NK-92 (cell line): ENCODE results near the gene TMEM208.

ENCODE experiments used
- DNase-seq: peaks from one replicate; lab custom pipeline; 2025; ENCODE audit not compliant: unreplicated experiment; lab: John Stamatoyannopoulos, UW

Gene TMEM208

DNA sequence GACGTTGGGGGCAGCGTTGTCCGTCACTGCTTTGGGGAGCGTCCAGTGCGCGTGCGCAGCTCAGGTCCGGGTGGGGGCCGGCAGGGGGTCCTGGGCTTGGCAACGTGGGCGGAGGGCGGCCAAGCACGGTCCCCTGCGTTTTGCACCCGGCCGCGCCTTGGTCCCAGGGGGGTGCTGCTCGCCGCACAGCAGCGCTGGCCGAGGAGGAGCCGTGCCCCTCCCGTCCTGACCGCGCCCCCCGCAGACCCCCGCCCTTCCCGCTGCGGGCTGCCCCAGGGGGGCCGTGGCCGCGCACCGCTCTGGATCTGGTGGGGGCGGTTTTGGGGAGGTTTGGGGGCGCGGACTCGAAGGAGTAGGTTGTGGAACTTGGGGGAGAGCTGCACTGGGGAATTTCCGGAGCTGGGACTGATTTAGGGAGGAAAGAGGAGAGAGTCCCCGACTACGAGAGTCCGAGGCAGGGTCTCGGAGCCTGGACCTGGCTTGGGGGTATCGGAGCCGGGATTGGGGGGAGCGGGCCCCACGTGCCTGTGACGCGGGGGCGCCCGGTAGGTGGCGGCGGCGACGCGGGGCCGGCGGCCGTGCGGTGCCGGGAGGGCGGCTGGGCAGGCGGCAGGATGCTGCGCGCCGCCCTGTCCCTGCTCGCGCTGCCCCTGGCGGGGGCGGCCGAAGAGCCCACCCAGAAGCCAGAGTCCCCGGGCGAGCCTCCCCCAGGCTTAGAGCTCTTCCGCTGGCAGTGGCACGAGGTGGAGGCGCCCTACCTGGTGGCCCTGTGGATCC, 21.7 kb downstream of the TMEM208 start, which contains the start of gene SLC9A5:
TSS of gene SLC9A5 (plus strand) at position 579 of the 777 bp plus-strand sequence. CDS start at position 615, 36 bp downstream.
- DNase-seq: no peak

DNA sequence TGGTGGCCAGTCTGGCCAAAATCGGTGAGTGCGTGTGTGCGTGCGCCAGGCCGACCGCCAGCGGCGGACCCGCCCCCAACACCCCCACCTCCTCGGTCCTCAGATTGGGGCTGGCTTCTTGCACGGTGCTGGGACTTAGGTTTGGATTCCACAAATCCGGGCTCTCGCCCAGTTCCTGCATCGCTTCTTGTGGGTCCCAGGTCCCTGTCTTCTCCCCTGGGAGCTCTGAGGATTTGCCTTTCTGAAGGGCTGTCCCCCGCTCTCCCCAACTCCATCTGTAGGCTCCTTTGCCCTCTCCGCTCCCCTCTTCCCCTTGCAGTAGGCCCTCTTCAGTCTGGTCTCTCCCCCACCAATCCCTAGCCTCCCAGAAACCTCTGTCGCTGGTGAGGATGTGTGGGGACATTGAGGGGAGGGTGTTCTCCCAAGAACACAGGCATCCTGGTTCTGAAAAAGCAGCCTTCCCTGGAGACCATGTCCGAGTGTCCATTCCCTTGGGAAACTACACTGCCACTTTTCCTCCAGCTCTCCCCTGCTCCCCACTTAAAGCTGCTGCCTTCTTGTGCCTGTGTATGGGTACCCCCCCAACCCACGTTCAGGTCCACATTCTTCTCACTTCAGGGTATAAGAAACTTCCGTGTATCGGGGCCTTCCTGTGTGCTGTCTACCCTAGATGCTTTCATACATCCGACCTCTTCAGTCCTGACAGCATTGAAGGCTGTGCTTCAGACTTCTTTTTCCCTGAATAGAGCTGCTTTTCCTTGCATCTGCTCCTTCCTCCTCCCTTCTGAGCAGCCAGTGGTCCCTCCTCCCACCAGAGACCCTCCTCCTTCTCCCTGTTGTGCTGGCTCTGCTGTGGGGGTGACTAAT, 22.5 kb downstream of the TMEM208 start:
- DNase-seq: no peak

DNA sequence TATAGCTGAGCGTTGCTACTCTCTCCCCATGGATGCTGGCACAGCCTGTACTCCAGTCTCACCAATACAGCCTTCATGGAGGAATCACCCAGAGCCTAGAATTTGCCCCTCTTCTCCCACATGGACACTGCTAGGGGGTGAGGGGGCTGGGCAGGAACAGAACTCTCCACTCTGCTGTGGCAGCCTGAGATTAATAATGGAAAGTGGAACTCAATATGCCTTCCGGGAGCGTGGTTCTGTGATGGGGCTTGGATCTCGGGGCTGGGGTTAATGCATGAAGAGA, 23.1 kb downstream of the TMEM208 start:
- DNase-seq: no peak

DNA sequence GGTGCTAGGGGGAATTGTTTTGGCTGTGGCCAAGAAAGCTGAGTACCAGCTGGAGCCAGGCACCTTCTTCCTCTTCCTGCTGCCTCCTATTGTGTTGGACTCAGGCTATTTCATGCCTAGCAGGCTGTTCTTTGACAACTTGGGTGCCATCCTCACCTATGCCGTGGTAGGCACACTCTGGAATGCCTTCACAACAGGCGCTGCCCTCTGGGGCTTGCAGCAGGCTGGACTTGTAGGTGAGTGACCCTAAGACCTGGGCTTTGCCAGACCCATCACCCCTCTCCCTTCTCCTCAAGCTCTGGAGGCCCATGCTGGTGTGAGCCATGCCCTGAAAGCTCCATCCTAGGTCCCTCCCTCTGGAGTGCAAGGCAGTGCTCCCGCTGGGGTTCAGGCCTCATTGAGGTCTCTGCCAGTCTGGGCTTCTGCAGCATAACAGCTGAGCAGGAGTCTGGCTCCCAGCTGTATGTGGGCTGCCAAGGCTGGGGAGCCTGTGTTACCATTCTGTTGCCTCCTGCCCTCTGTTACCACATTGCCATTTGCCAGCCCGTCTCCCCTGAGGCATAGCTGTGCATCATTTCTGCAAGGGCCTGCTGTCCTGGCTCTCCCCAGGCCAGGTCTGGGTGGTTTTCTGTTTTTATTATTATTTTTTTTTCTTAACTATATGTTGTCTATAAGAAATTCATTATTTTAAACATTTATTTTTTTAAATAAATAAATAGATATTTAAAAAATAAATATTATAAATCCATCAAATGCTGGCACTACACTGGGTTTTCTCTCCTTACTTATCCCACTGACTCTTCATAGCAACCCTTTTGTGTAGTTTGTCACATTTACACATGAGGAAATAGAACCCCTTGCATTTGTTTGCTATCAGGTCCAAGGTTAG, 25.9 kb downstream of the TMEM208 start:
- no peak for DNase-seq

DNA sequence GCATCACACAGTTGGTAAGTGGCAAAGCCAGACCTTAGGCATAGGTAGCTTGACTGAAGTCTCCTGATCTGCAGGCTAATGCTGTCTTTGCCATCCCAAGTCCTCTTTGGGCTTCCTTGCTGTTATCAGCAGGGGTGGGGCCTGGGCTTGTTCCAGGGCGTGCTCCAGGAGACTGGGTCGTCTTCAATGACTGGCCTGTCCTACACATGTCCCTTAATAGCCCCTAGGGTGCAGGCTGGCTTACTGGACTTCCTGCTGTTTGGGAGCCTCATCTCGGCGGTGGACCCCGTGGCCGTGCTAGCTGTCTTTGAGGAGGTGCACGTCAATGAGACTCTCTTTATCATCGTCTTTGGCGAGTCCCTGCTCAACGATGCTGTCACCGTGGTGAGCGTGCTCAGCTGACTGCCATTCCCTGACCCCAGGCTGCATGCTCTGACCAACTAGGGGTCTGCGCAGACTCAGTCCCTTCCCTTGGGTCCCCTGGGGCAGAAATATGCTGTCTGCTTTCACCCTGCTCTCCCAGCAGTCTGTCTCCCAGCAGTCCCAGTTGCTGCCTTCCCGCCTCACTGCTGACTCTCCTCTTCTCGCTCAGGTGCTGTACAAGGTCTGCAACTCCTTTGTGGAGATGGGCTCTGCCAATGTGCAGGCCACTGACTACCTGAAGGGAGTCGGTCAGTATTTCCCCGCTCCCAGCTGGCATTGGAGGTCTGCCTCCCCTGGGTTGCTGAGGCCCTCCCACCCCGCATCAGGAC, 28.0 kb downstream of the TMEM208 start:
- no peak for DNase-seq

DNA sequence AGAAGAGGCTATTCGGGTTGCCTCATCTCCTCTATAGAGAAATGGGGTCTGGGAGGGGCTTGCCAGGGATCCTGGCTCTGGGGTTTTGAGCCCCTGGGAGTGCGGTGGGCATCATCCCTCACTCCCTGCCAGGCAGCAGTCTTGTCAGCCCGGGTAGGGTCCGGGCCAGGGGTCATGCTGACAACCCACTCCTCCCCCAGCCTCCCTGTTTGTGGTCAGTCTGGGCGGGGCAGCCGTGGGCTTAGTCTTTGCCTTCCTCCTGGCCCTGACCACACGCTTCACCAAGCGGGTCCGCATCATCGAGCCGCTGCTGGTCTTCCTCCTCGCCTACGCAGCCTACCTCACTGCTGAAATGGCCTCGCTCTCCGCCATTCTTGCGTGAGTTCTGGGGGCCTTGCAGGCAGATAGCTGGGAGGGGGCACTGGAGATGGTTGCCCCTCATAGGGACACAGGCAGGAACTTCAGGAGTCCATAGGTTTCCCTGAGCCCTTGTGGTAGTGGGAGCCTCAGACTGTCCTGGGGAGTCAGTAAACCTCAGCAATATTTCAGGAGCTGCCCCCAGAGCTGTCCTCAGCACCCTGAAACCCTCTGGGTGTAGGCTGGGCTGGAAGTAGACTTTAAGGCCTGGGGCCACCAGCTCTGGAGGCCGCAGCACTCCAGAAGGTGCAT, 28.8 kb downstream of the TMEM208 start:
- DNase-seq: no peak

DNA sequence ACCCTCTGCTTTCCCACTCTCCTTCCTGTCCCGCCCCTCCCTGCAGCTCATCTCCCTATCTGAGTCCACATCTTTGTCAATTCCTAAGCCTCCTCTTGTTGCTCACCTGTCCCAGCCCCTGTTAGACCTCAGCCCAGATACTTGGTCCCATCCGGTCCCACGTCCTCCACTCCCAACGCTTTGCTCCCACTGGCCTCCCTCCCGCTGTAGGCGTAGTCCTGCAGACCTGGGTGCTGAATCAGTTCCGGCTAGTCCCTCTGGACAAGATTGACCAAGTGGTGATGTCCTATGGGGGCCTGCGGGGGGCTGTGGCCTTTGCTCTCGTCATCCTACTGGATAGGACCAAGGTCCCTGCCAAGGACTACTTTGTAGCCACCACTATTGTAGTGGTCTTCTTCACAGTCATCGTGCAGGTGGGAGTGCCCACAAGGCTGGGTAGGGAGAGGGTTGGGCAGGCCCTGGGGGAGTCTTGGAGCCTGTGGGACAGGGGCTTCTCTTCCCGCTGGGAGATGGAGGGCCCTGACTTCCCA, 29.8 kb downstream of the TMEM208 start:
- no peak for DNase-seq

DNA sequence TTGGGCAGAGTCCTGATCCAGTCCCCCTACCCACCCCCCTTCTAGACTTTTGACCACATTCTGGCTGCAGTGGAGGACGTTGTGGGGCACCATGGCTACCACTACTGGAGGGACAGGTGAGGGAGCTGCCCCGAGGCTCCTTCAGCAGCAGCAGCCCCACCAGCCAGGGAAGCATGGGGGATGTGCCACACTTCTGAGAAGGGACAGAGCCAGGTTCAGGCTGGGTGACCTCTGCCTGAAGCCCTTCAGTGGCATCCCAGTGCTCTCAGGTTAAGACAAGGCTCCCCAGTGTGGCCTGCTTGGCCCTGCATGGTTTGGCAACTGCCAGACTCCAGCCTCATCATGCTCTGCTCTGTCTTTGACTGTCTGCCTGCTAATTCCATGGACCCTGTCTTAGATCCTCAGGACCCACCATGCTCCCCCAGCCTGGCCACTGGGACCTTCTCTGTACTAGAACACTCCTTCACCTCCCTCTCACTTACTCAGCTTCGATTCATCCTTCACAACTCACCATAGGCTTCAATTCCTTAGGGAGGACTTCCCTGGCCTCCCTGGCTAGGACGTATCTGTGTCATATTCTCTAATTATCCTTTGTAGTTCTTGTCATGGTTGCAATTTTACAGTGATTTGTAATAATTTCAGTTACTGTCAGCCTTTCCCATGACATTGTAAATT, 30.7 kb downstream of the TMEM208 start:
- DNase-seq: no peak

DNA sequence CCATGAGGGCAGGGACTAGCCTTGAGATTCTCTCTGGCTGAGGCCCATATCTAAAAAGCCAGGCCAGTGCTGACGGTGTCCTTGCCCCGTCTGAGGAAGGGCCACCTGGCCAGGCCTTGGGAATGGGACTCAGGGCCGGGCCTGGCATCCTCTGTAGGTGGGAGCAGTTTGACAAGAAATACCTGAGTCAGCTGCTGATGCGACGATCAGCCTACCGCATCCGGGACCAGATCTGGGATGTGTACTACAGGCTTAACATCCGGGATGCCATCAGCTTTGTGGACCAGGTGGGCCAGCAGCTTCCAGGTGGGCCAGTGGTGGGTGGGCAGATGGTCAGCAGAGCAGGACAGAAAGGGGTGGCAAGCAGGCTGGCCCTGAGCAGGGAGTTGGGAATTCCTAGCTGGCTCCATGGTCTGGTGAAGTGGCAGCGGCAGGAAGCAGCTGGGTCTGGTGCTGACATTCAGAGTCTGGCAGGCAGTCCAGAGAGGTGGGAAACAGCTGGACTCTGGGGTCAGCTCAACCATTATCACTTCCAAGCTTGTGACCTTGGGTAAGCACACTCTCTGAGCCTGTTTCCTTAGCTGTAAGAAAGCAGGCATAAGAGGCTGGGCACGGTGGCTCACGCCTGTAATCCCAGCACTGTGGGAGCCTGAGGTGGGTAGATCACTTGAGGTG, 31.4 kb downstream of the TMEM208 start:
- DNase-seq: no peak

DNA sequence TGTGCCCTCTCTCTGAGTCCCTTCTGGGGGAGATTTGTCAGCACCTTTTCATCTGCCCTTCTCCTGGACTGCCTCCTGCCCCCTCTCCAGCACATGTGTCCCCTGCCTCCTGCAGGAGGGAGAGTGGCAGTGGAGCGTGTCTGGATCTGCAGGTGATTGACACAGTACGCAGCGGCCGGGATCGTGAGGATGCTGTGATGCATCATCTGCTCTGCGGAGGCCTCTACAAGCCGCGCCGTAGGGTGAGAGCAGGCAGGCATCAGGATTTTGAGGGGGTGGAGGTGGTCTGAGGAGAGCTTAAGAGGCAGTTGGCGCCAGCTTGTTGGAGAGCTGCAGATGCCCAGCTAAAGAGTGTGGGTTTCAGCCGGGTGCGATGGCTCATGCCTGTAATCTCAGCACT, 32.8 kb downstream of the TMEM208 start:
- DNase-seq: no peak

DNA sequence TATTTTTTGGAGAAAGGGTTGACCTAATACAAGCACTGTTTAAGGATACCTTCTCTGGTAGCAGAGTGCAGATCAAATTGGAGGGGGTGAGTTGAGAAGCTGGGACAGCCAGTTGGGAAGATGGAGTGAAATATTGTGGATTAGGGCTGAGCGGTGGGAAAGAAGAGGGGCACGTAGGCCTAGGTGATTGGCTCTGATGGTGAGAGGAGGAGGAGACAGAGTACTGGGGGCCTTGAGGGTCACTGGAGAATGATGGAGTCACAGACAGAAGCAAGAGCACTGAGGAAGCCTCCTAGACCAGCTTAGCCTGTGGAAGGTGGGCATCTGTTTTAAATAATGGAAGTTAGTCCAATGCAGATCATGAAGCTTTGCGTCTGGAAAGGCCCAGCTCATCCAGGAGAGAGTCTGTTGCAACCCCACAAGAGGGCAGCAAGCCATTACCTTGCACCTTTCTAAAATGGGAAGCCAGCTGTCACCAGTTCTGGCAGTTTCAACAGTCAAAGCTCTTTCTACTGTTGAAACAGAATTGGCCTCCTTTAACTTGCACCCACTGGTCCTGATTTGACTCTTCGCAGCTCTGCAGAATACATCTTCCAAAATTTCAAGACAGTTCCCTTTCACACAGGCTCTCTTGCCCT, 33.6 kb downstream of the TMEM208 start:
- no peak for DNase-seq

DNA sequence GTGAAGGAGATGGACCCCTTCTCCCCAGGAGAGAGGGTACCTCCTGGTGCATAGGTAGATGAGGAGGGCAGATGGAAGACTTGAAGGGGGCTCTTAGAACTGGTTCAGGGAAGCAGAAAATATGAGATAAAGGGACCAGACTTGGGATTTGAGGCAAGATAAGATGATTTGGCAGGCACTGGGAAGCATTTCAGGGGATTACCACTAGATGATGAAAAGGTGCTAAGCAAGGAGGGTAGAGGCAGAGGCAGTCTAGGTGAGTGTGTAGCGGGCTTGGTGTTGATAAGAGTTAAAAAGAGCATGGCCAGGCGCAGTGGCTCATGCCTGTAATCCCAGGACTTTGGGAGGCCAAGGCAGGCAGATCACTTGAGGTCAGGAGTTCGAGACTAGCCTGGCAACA, 36.3 kb downstream of the TMEM208 start:
- DNase-seq: no peak

DNA sequence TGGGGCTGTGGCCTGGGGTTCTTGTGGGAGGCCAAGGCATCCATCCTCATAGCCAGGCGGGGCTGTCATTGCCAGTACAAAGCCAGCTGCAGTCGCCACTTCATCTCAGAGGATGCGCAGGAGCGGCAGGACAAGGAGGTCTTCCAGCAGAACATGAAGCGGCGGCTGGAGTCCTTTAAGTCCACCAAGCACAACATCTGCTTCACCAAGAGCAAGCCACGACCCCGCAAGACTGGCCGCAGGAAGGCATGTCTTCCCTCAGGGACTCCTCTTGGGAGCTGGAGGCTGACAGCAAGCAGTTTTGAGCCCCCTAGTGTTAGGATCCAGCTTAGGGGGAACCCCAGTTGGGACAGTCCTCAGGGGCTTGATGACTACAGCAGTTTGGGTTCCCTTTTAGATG, 37.3 kb downstream of the TMEM208 start:
- DNase-seq: no peak

DNA sequence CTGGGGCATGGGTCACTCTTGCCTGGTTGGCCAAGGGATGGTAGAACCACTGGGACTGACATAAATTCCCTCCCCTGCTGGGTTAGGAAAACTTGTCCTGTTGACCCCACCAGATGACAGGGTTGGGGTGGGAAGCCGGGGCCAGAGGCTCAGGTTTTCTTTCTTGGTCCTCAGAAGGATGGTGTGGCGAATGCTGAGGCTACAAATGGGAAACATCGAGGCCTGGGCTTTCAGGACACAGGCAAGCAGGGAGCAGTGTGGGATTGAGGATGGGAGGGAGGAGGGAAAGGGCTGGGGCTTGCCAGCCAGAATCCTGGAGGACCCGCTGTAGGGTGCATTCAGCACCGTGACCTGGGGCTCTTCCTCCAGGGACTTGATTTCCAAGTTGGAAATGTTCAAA, 37.9 kb downstream of the TMEM208 start:
- DNase-seq: no peak

DNA sequence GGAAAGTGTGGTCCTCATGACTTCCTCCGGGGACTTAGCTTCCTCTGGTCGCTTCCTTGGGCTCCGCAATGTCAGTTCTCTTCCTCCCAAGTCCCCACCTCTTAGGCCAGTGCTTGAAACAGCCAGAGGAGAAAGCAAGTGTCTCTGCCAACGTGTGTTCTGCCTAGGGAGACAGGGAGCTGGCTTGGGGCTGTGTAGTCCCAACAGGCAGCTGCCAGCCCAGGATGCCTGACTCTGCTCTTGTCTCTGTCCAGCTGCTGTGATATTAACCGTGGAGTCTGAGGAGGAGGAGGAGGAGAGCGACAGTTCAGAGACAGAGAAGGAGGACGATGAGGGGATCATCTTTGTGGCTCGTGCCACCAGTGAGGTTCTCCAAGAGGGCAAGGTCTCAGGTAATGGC, 38.9 kb downstream of the TMEM208 start:
- DNase-seq: no peak

DNA sequence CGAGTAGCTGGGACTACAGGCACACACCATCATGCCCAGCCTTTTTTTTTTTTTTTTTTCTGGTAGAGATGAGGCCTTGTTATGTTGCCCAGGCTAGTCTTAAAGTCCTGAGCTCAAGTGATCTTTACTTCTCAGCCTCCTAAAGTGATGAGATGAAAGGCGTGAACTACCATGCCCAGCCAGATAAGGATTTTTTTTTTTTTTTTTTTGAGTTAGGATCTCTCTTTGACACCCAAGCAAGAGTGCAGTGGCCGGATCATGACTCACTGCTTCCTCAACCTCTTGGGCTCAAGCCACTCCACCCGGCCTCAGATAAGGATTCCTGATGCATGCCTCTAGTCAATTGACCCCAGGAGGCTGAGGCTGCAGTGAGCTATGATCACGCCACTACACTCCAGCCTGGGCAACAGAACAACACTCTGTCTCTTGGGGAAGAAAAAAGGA, 41.2 kb downstream of the TMEM208 start:
- no peak for DNase-seq

DNA sequence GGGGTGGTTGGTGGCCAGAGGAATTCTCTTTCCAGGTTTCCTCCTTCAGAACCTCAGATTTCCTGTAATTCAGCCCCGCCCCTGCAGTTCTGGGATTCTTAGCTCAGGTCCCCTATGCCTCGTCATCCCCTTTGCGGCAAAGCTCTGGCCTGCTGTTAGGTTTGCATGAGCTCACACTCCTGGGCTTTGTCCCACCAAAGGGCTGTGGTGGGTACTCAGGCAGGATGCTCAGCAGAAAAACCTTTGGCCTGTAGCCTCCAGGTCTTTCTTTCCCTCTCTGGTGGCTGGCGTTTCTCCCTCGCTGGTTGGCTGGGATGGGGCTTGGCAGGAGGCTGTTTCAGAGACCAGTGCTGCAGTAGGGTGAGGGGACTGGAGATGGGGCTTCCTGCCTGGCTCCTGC, 42.8 kb downstream of the TMEM208 start:
- no peak for DNase-seq

DNA sequence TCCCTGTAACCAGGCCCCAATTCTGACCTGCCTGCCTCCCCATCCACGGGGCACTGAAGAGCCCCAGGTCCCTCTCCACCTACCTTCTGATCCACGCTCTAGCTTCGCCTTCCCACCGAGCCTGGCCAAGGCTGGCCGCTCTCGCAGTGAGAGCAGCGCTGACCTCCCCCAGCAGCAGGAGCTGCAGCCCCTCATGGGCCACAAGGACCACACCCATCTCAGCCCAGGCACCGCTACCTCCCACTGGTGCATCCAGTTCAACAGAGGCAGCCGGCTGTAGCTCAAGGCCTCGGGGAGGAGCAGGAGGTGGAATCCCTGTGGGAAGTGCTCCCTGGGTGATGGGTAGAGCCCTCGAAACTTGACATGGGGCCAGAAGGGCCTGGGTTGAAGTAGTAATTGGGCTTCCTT, 44.0 kb downstream of the TMEM208 start:
- no peak for DNase-seq
